Nephron progenitor cell (in vitro differentiated cells): ENCODE measurements around the gene KRR1.
A peak's percentile ranks its signal among the peaks of the same experiment; 100 is the strongest.
"Not testable (repeated sequence)": the region's sequence is repeated elsewhere in the genome, so short reads cannot be mapped to it uniquely, and the experiment has no call there.

Experiments used
- DNase-seq: peaks from one replicate; pipeline ENCODE4 v3.0.0; 2021
- H3K27ac Mint-ChIP-seq: 2 replicates; pipeline ENCODE4 v1.8.0; 2021; ENCODE audit warnings: mild to moderate bottlenecking, moderate library complexity, mixed read lengths
- H3K27me3 Mint-ChIP-seq: 2 replicates; pipeline ENCODE4 v1.8.0; 2021; ENCODE audit warnings: mild to moderate bottlenecking, low read depth, mixed read lengths; ENCODE audit not compliant: poor library complexity
- H3K36me3 Mint-ChIP-seq: 2 replicates; pipeline ENCODE4 v1.8.0; 2021; ENCODE audit warnings: low read depth, mixed read lengths
- H3K4me1 Mint-ChIP-seq: 2 replicates; pipeline ENCODE4 v1.8.0; 2021; ENCODE audit warnings: mixed read lengths
- H3K4me3 Mint-ChIP-seq: 2 replicates; pipeline ENCODE4 v1.8.0; 2021; ENCODE audit warnings: mild to moderate bottlenecking, moderate library complexity, mixed read lengths
- H3K9me3 Mint-ChIP-seq: 2 replicates; pipeline ENCODE4 v1.8.0; 2021; ENCODE audit warnings: mild to moderate bottlenecking, moderate library complexity, mixed read lengths
- CTCF ChIP-seq: fragments of 200-600 bp; sonication (generic); IDR thresholded peaks from 2 replicates; pipeline ENCODE4 v1.5.0; 2021; ENCODE audit warnings: antibody characterized with exemption

The KRR1 gene

DNA sequence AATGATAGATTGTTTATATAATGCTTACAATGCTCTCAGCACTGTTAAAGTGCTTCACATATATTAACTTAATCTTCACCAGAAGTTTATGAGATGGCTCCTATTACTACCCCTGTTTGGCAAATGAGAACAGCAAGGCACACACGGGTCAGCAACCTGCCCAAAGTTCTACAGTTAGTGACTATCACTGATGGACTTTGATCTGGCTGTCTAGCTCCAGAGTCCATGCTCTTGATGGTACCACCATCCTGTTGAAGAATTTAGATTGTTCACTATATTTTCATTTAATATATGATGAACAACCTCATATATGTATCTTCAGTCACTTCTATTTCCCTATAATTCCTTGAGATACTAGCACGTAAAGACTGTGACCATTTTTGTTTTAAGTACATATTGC, 20.2 kb downstream of the KRR1 start:
- Mint-ChIP-seq H3K27me3 (no peaks in the 10 kb centered on the region), H3K4me1 (peaks cover 14% of the 10 kb centered on the region), H3K27ac (no peak overlapping the region), H3K36me3 (peaks cover 27% of the 10 kb centered on the region), H3K9me3 (no peaks in the 10 kb centered on the region), H3K4me3 (no peak overlapping the region)
- DNase-seq = no peak
- TF ChIP-seq CTCF = no peak

GRCh38 chr12:75489613-75490210, 21.7 kb downstream of the KRR1 start:
- no peak overlapping the region for H3K4me3 Mint-ChIP-seq
- no peak for DNase-seq
- no peaks in the 10 kb centered on the region for H3K9me3 Mint-ChIP-seq
- H3K36me3 Mint-ChIP-seq = peaks cover 17% of the 10 kb centered on the region
- H3K27ac Mint-ChIP-seq = peak overlapping the region; percentile 65
- TF ChIP-seq CTCF = no peak
- peaks cover 14% of the 10 kb centered on the region for H3K4me1 Mint-ChIP-seq
- H3K27me3 Mint-ChIP-seq = no peaks in the 10 kb centered on the region

- H3K9me3 Mint-ChIP-seq = no peaks in the 10 kb centered on the region
- H3K4me3 Mint-ChIP-seq = no peak overlapping the region
- DNase-seq = no peak
- H3K4me1 Mint-ChIP-seq = peaks cover 20% of the 10 kb centered on the region
- H3K36me3 Mint-ChIP-seq = peaks cover 15% of the 10 kb centered on the region
- no peak for TF ChIP-seq CTCF
- H3K27ac Mint-ChIP-seq = peak overlapping the region; percentile 65
- H3K27me3 Mint-ChIP-seq = no peaks in the 10 kb centered on the region
Observed at GRCh38 chr12:75489187-75489586, 22.2 kb downstream of the KRR1 start.

DNA sequence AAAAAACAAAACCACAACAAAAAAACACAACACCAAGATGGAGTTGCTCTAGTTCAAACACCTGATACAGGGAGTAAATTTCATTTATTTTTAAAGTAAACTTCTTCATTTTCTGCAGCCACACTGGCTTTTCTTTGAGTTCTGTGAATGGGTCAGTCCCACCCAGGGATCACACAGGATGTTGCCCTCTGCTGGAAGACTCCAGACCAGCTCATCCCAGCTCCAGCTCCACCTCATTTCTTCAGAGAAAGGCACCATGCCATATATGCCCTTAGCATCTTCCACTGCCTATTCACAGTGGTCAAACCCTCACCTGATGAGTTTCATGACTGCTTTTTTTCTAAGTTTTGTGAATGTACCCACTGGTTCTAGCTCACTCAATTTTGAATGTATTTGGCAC, 22.9 kb downstream of the KRR1 start:
- no peak for DNase-seq
- Mint-ChIP-seq H3K9me3 (no peaks in the 10 kb centered on the region), H3K27ac (peak overlapping the region; percentile 61), H3K36me3 (peaks cover 9% of the 10 kb centered on the region), H3K4me1 (peaks cover 16% of the 10 kb centered on the region), H3K27me3 (no peaks in the 10 kb centered on the region), H3K4me3 (no peak overlapping the region)
- TF ChIP-seq CTCF = no peak

DNA sequence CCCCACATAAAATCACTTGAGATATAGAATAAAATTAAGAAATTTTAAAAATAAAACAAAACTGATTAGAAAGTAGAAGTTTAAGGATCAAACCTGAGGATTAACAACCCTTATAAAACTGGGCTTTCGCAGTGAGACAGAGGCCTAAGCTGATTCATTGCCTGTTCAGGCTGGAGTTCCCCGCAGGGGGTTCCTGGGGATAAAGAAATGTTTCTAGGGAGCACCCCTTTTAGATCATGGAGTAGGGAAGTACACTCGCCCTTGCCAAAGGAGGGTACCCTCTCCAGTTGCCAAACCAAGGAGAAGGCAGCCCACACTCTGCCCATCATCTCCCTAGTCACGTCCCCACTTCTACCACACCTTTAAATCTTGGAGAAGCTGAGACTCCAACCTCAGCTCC, 24.1 kb downstream of the KRR1 start:
- H3K4me1 Mint-ChIP-seq = peaks cover 26% of the 10 kb centered on the region
- H3K27ac Mint-ChIP-seq = no peak overlapping the region
- no peaks in the 10 kb centered on the region for H3K9me3 Mint-ChIP-seq
- DNase-seq = no peak
- H3K4me3 Mint-ChIP-seq = no peak overlapping the region
- no peak for TF ChIP-seq CTCF
- H3K36me3 Mint-ChIP-seq = peaks cover 8% of the 10 kb centered on the region
- no peaks in the 10 kb centered on the region for H3K27me3 Mint-ChIP-seq

DNA sequence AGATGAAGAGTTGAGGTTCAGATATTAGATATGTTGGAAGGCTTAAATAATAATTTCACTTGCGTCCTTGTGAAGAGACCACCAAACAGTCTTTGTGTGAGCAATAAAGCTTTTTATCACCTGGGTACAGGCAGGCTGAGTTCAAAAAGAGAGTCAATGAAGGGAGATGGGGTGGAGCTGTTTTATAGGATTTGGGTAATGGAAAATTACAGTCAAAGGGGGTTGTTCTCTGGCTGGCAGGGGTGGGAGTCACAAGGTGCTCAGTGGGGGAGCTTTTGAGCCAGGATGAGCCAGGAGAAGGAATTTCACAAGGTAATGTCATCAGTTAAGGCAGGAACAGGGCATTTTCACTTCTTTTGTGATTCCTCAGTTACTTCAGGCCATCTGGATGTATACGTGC, 27.0 kb downstream of the KRR1 start:
- peaks cover 42% of the 10 kb centered on the region for H3K4me1 Mint-ChIP-seq
- not testable (repeated sequence) for H3K4me3 Mint-ChIP-seq, H3K27me3 Mint-ChIP-seq, DNase-seq, H3K9me3 Mint-ChIP-seq, H3K27ac Mint-ChIP-seq, H3K36me3 Mint-ChIP-seq
